AG09309 (cell line): ENCODE results near the gene SMG6.
A peak's percentile ranks its signal among the peaks of the same experiment; 100 is the strongest.

ENCODE experiments used
- DNase-seq: peaks from one replicate; pipeline ENCODE4 v3.0.0-alpha.2; 2010; ENCODE audit warnings: low read depth
- H3K4me3 ChIP-seq: 2 replicates; pipeline ENCODE4 v1.5.1; 2011; ENCODE audit warnings: mild to moderate bottlenecking, low read depth, low read length, moderate library complexity; ENCODE audit not compliant: control insufficient read depth
- CTCF ChIP-seq: IDR thresholded peaks from 2 replicates; pipeline ENCODE4 v1.5.1; 2011; ENCODE audit warnings: mild to moderate bottlenecking, low read depth, low read length, inconsistent platforms; ENCODE audit not compliant: insufficient read depth, control insufficient read depth; ENCODE audit errors: missing control alignments

Gene SMG6

GRCh38 chr17:2197271-2197670 lies 106.3 kb downstream of the SMG6 start:
- H3K4me3 ChIP-seq, result no peak overlapping the region
- no peak for DNase-seq
- TF ChIP-seq CTCF, result no peak

GRCh38 chr17:2195729-2196128 lies 107.9 kb downstream of the SMG6 start:
- no peak for TF ChIP-seq CTCF
- no peak overlapping the region for H3K4me3 ChIP-seq
- no peak for DNase-seq

GRCh38 chr17:2194889-2195335 lies 108.7 kb downstream of the SMG6 start:
- H3K4me3 ChIP-seq, result no peak overlapping the region
- TF ChIP-seq CTCF, result no peak
- DNase-seq, result no peak

GRCh38 chr17:2192367-2193057 lies 111.1 kb downstream of the SMG6 start:
- DNase-seq, result peak; percentile 95
- H3K4me3 ChIP-seq, result no peak overlapping the region
- no peak for TF ChIP-seq CTCF

GRCh38 chr17:2191785-2192184 lies 111.8 kb downstream of the SMG6 start:
- no peak for TF ChIP-seq CTCF
- no peak for DNase-seq

GRCh38 chr17:2191227-2191626 lies 112.4 kb downstream of the SMG6 start:
- no peak for DNase-seq
- H3K4me3 ChIP-seq, result no peak overlapping the region
- no peak for TF ChIP-seq CTCF

More at GRCh38 chr17:2191785-2192184, 111.8 kb downstream of the SMG6 start:
- H3K4me3 ChIP-seq, result no peak overlapping the region
